ENCODE measurements around the gene ZNF860.
A peak's percentile ranks its signal among the peaks of the same experiment; 100 is the strongest.

The ZNF860 gene

GRCh38 chr3:31981206-31982181, at the start of gene ZNF860, which contains the start of gene OSBPL10:
TSS of gene ZNF860 (plus strand) at chr3:31981750. CDS start at chr3:31989080, 7,330 bp downstream.
TSS of gene OSBPL10 (minus strand) at chr3:31981262. CDS start at chr3:31981179, 83 bp downstream.
- Mint-ChIP-seq H3K27me3 (ENCODE audit: low read depth) (peaks cover 25% of the 10 kb centered on the region), H3K9me3 (no peaks in the 10 kb centered on the region), H3K27ac (peak within 1 kb of the TSS; percentile 60)

GRCh38 chr3:31932990-31933389, 48.6 kb upstream of the ZNF860 start:
- Mint-ChIP-seq H3K4me1 (ENCODE audit: low read depth) (peaks cover 9% of the 10 kb centered on the region), H3K9me3 (no peaks in the 10 kb centered on the region), H3K36me3 (ENCODE audit: low read depth) (no peaks in the 10 kb centered on the region), H3K27ac (no peak overlapping the region), H3K27me3 (ENCODE audit: low read depth) (no peaks in the 10 kb centered on the region), H3K4me3 (no peak overlapping the region)

More at GRCh38 chr3:31981206-31982181, at the start of gene ZNF860, which contains the start of gene OSBPL10:
- Mint-ChIP-seq H3K4me3 (peak within 1 kb of the TSS; percentile 88), H3K36me3 (ENCODE audit: low read depth) (no peaks in the 10 kb centered on the region), H3K4me1 (ENCODE audit: low read depth) (peaks cover 19% of the 10 kb centered on the region)

GRCh38 chr3:31934018-31934417, 47.5 kb upstream of the ZNF860 start:
- Mint-ChIP-seq H3K36me3 (ENCODE audit: low read depth) (no peaks in the 10 kb centered on the region), H3K27ac (no peak overlapping the region), H3K4me3 (no peak overlapping the region), H3K9me3 (no peaks in the 10 kb centered on the region), H3K27me3 (ENCODE audit: low read depth) (no peaks in the 10 kb centered on the region), H3K4me1 (ENCODE audit: low read depth) (peaks cover 9% of the 10 kb centered on the region)

GRCh38 chr3:31934866-31935265, 46.7 kb upstream of the ZNF860 start:
- Mint-ChIP-seq H3K27ac (no peak overlapping the region), H3K9me3 (no peaks in the 10 kb centered on the region), H3K4me1 (ENCODE audit: low read depth) (peaks cover 9% of the 10 kb centered on the region), H3K36me3 (ENCODE audit: low read depth) (no peaks in the 10 kb centered on the region), H3K4me3 (no peak overlapping the region), H3K27me3 (ENCODE audit: low read depth) (no peaks in the 10 kb centered on the region)

GRCh38 chr3:31936420-31937060, 45.0 kb upstream of the ZNF860 start:
- Mint-ChIP-seq H3K4me3 (no peak overlapping the region), H3K36me3 (ENCODE audit: low read depth) (no peaks in the 10 kb centered on the region), H3K9me3 (no peaks in the 10 kb centered on the region), H3K4me1 (ENCODE audit: low read depth) (peaks cover 9% of the 10 kb centered on the region), H3K27me3 (ENCODE audit: low read depth) (no peaks in the 10 kb centered on the region), H3K27ac (no peak overlapping the region)

GRCh38 chr3:31937225-31937624, 44.3 kb upstream of the ZNF860 start:
- peaks cover 9% of the 10 kb centered on the region for H3K4me1 Mint-ChIP-seq (ENCODE audit: low read depth)
- no peaks in the 10 kb centered on the region for H3K36me3 Mint-ChIP-seq (ENCODE audit: low read depth)
- no peak overlapping the region for H3K27ac Mint-ChIP-seq
- H3K9me3 Mint-ChIP-seq = no peaks in the 10 kb centered on the region
- H3K27me3 Mint-ChIP-seq (ENCODE audit: low read depth) = no peaks in the 10 kb centered on the region
- no peak overlapping the region for H3K4me3 Mint-ChIP-seq

GRCh38 chr3:31942446-31942845, 39.1 kb upstream of the ZNF860 start:
- no peaks in the 10 kb centered on the region for H3K36me3 Mint-ChIP-seq (ENCODE audit: low read depth)
- H3K9me3 Mint-ChIP-seq = no peaks in the 10 kb centered on the region
- no peak overlapping the region for H3K27ac Mint-ChIP-seq
- H3K27me3 Mint-ChIP-seq (ENCODE audit: low read depth) = no peaks in the 10 kb centered on the region
- H3K4me3 Mint-ChIP-seq = no peak overlapping the region
- peaks cover 3% of the 10 kb centered on the region for H3K4me1 Mint-ChIP-seq (ENCODE audit: low read depth)

GRCh38 chr3:31943041-31943440, 38.5 kb upstream of the ZNF860 start:
- no peaks in the 10 kb centered on the region for H3K36me3 Mint-ChIP-seq (ENCODE audit: low read depth)
- H3K27me3 Mint-ChIP-seq (ENCODE audit: low read depth) = no peaks in the 10 kb centered on the region
- peaks cover 3% of the 10 kb centered on the region for H3K4me1 Mint-ChIP-seq (ENCODE audit: low read depth)
- H3K27ac Mint-ChIP-seq = no peak overlapping the region
- H3K4me3 Mint-ChIP-seq = no peak overlapping the region
- H3K9me3 Mint-ChIP-seq = no peaks in the 10 kb centered on the region

- Mint-ChIP-seq H3K36me3 (ENCODE audit: low read depth) (peaks cover 2% of the 10 kb centered on the region), H3K9me3 (no peaks in the 10 kb centered on the region), H3K4me3 (no peak overlapping the region), H3K27ac (no peak overlapping the region), H3K27me3 (ENCODE audit: low read depth) (peaks cover 3% of the 10 kb centered on the region), H3K4me1 (ENCODE audit: low read depth) (peaks cover 3% of the 10 kb centered on the region)
Observed at GRCh38 chr3:31945738-31946052, 35.9 kb upstream of the ZNF860 start.

- peaks cover 3% of the 10 kb centered on the region for H3K4me1 Mint-ChIP-seq (ENCODE audit: low read depth)
- no peak overlapping the region for H3K27ac Mint-ChIP-seq
- H3K4me3 Mint-ChIP-seq = no peak overlapping the region
Observed at GRCh38 chr3:31946484-31947081, 35.0 kb upstream of the ZNF860 start.

GRCh38 chr3:31947162-31947561, 34.4 kb upstream of the ZNF860 start:
- H3K36me3 Mint-ChIP-seq (ENCODE audit: low read depth) = peaks cover 6% of the 10 kb centered on the region
- H3K27ac Mint-ChIP-seq = no peak overlapping the region
- H3K27me3 Mint-ChIP-seq (ENCODE audit: low read depth) = peaks cover 4% of the 10 kb centered on the region
- peaks cover 3% of the 10 kb centered on the region for H3K4me1 Mint-ChIP-seq (ENCODE audit: low read depth)
- no peak overlapping the region for H3K4me3 Mint-ChIP-seq
- H3K9me3 Mint-ChIP-seq = no peaks in the 10 kb centered on the region

More at GRCh38 chr3:31946484-31947081, 35.0 kb upstream of the ZNF860 start:
- Mint-ChIP-seq H3K27me3 (ENCODE audit: low read depth) (peaks cover 4% of the 10 kb centered on the region), H3K9me3 (no peaks in the 10 kb centered on the region), H3K36me3 (ENCODE audit: low read depth) (peaks cover 6% of the 10 kb centered on the region)

GRCh38 chr3:31947671-31948091, 33.9 kb upstream of the ZNF860 start:
- peaks cover 5% of the 10 kb centered on the region for H3K4me1 Mint-ChIP-seq (ENCODE audit: low read depth)
- no peak overlapping the region for H3K27ac Mint-ChIP-seq
- H3K4me3 Mint-ChIP-seq = no peak overlapping the region
- peaks cover 6% of the 10 kb centered on the region for H3K36me3 Mint-ChIP-seq (ENCODE audit: low read depth)
- peaks cover 4% of the 10 kb centered on the region for H3K27me3 Mint-ChIP-seq (ENCODE audit: low read depth)
- H3K9me3 Mint-ChIP-seq = no peaks in the 10 kb centered on the region

- H3K9me3 Mint-ChIP-seq = no peaks in the 10 kb centered on the region
- peaks cover 5% of the 10 kb centered on the region for H3K4me1 Mint-ChIP-seq (ENCODE audit: low read depth)
- H3K27ac Mint-ChIP-seq = no peak overlapping the region
- no peak overlapping the region for H3K4me3 Mint-ChIP-seq
- peaks cover 4% of the 10 kb centered on the region for H3K27me3 Mint-ChIP-seq (ENCODE audit: low read depth)
- H3K36me3 Mint-ChIP-seq (ENCODE audit: low read depth) = peaks cover 6% of the 10 kb centered on the region
Observed at GRCh38 chr3:31948280-31948679, 33.3 kb upstream of the ZNF860 start.

- H3K27me3 Mint-ChIP-seq (ENCODE audit: low read depth) = peaks cover 4% of the 10 kb centered on the region
- peaks cover 2% of the 10 kb centered on the region for H3K4me1 Mint-ChIP-seq (ENCODE audit: low read depth)
- H3K27ac Mint-ChIP-seq = no peak overlapping the region
- peaks cover 6% of the 10 kb centered on the region for H3K36me3 Mint-ChIP-seq (ENCODE audit: low read depth)
- no peak overlapping the region for H3K4me3 Mint-ChIP-seq
- peaks cover 19% of the 10 kb centered on the region for H3K9me3 Mint-ChIP-seq
Observed at GRCh38 chr3:31952205-31952604, 29.3 kb upstream of the ZNF860 start.
